Esophagus muscularis mucosa (tissue), 4 donors: ENCODE data around the gene DNAJC5. TPM values are rescaled to one million over a fixed set of nuclear protein-coding genes. Genes with fewer than 3 reads are reported as not detected.

Experiments used
- DNase-seq: peaks from one replicate; pipeline ENCODE4 v3.0.0-alpha.2; 2017; ENCODE audit errors: extremely low spot score
- H3K27ac ChIP-seq, 4 donors: fragments of 200-600 bp; sonication (generic); replicated peaks in 1 of 4; 1 replicate in 3 of 4; 2 replicates in 1 of 4; pipeline ENCODE4 v1.5.1; 2016 to 2019; ENCODE audit warnings: mild to moderate bottlenecking in 1 of 4
- H3K27me3 ChIP-seq, 4 donors: fragments of 200-600 bp; sonication (generic); one replicate each; pipeline versions ENCODE4 v1.5.1 to v1.6.0; 2016 to 2019
- H3K36me3 ChIP-seq, 4 donors: fragments of 200-600 bp; sonication (generic); one replicate each; pipeline ENCODE4 v1.5.1; 2016 to 2019
- H3K4me1 ChIP-seq, 4 donors: fragments of 200-600 bp; sonication (generic); one replicate each; pipeline ENCODE4 v1.5.1; 2016 to 2019
- H3K4me3 ChIP-seq, 4 donors: fragments of 200-600 bp; sonication (generic); 1 replicate in 2 of 4; 2 replicates in 2 of 4; pipeline ENCODE4 v1.5.1; 2016 to 2019; ENCODE audit warnings: mild to moderate bottlenecking in 4 of 4, moderate library complexity in 1 of 4
- H3K9me3 ChIP-seq, 4 donors: fragments of 200-600 bp; sonication (generic); 1 replicate in 3 of 4; 2 replicates in 1 of 4; pipeline ENCODE4 v1.5.1; 2016 to 2019
- CTCF ChIP-seq, 3 experiments: fragments of 200-600 bp in 2 of 3; fragments of 450-650 bp in 1 of 3; sonication (generic) in 2 of 3; IDR thresholded peaks; one replicate each; pipeline ENCODE4 v1.5.1; 2017 to 2019; ENCODE audit warnings: antibody characterized with exemption in 3 of 3, mild to moderate bottlenecking in 2 of 3, moderate library complexity in 1 of 3
- EP300 ChIP-seq: sonication (generic); formaldehyde crosslinking; IDR thresholded peaks from one replicate; pipeline ENCODE4 v1.6.1; 2017; ENCODE audit warnings: antibody characterized with exemption
- POLR2A ChIP-seq: fragments of 450-650 bp; IDR thresholded peaks from one replicate; pipeline ENCODE4 v1.6.1; 2017; ENCODE audit warnings: antibody characterized with exemption, moderate library complexity, mild to moderate bottlenecking, low read depth
- POLR2AphosphoS5 ChIP-seq, 2 donors: sonication (generic); formaldehyde crosslinking; IDR thresholded peaks; one replicate each; pipeline ENCODE4 v1.6.1; 2017; ENCODE audit warnings: antibody characterized with exemption in 2 of 2
- WGBS: methylation state at CpG from one replicate; pipeline ENCODE4 v1.1.5; 2018; 5-methylcytosine and 5-hydroxymethylcytosine counted together
- intact Hi-C: fragments of 100-400 bp; cut with DNase I; formaldehyde crosslinking; loops from one replicate; pipeline ENCODE4 v1.15.1; 2023
- total RNA-seq, 4 donors: library from RNA; depleted of rRNA; stranded (reverse); fragments of >200 nt; gene quantifications; one replicate each; pipeline versions ENCODE4 v1.1.0 to v1.2.1, GENCODE V29; 2016

The DNAJC5 gene
- total RNA-seq, 4 donors from 2014 or later: 39.5 to 64.9 (median 53.1) TPM

GRCh38 chr20:63892402-63892801 lies 2.5 kb upstream of the DNAJC5 start:
- Histone ChIP-seq H3K27ac (no peak overlapping the region), H3K4me1 (peaks cover 19 to 30% (median 30%) of the 10 kb centered on the region in 4 donors), H3K36me3 (peaks cover 19 to 46% (median 45%) of the 10 kb centered on the region in 4 donors), H3K27me3 (no peaks in the 10 kb centered on the region), H3K9me3 (no peaks in the 10 kb centered on the region), H3K4me3 (no peak overlapping the region)
- no peak for DNase-seq
- TF ChIP-seq CTCF (IDR thresholded peaks at IDR 0.05) (no peak), POLR2AphosphoS5 (IDR thresholded peaks at IDR 0.05) (no peak), EP300 (no peak), POLR2A (no peak)
- WGBS: 83% methylated on average over 7 of the region's 7 CpGs
- intact Hi-C loops: no loop called here

- Histone ChIP-seq H3K4me3 (peak overlapping the region; percentile 64 to 83 (median 68)), H3K27me3 (no peaks in the 10 kb centered on the region), H3K36me3 (peaks cover 17 to 35% (median 31%) of the 10 kb centered on the region in 4 donors), H3K4me1 (peaks cover 20 to 46% (median 41%) of the 10 kb centered on the region in 4 donors), H3K27ac (peak overlapping the region; percentile 76 to 86 (median 81)), H3K9me3 (no peaks in the 10 kb centered on the region)
- 39% methylated on average over 4 of the region's 6 CpGs for WGBS
- intact Hi-C loops: no loop called here
- no peak for TF ChIP-seq EP300
- DNase-seq: no peak
These were observed 948 bp upstream of the DNAJC5 start for GRCh38 chr20:63893999-63894357.

GRCh38 chr20:63895202-63895951 lies 451 bp downstream of the DNAJC5 start:
- H3K36me3 ChIP-seq: peaks cover 6 to 21% (median 17%) of the 10 kb centered on the region in 4 donors
- intact Hi-C loops: no loop called here
- H3K27me3 ChIP-seq: no peaks in the 10 kb centered on the region
- peak overlapping the region; percentile 64 to 83 (median 68) for H3K4me3 ChIP-seq
- TF ChIP-seq CTCF (IDR thresholded peaks at IDR 0.05) (no peak), POLR2A (no peak), POLR2AphosphoS5 (IDR thresholded peaks at IDR 0.05) (no peak), EP300 (no peak)
- under 1% methylated on average over 10 of the region's 87 CpGs for WGBS
- no peak for DNase-seq
- H3K9me3 ChIP-seq: no peaks in the 10 kb centered on the region
- peaks cover 24 to 55% (median 48%) of the 10 kb centered on the region in 4 donors for H3K4me1 ChIP-seq
- peak overlapping the region; percentile 76 to 86 (median 80) for H3K27ac ChIP-seq

- Histone ChIP-seq H3K27ac (peak overlapping the region; percentile 76 to 86 (median 80)), H3K9me3 (no peaks in the 10 kb centered on the region), H3K4me1 (peaks cover 24 to 60% (median 53%) of the 10 kb centered on the region in 4 donors), H3K27me3 (no peaks in the 10 kb centered on the region), H3K4me3 (peak overlapping the region; percentile 64 to 83 (median 68)), H3K36me3 (peaks cover 1 to 16% (median 12%) of the 10 kb centered on the region in 4 donors)
- TF ChIP-seq POLR2AphosphoS5 (IDR thresholded peaks at IDR 0.05) (no peak), CTCF (IDR thresholded peaks at IDR 0.05) (no peak), POLR2A (no peak)
- DNase-seq: no peak
- intact Hi-C loops: no loop called here
- 0% methylated on average over 5 of the region's 5 CpGs for WGBS
These were observed 982 bp downstream of the DNAJC5 start for GRCh38 chr20:63895952-63896263.

GRCh38 chr20:63896264-63897105 lies 1.6 kb downstream of the DNAJC5 start:
- peaks cover 0 to 13% (median 6%) of the 10 kb centered on the region in 4 donors for H3K36me3 ChIP-seq
- no peak for TF ChIP-seq POLR2A
- TF ChIP-seq EP300: no peak
- TF ChIP-seq POLR2AphosphoS5 (IDR thresholded peaks at IDR 0.05): no peak
- no peak for TF ChIP-seq CTCF (IDR thresholded peaks at IDR 0.05)
- H3K4me1 ChIP-seq: peaks cover 24 to 66% (median 58%) of the 10 kb centered on the region in 4 donors
- 11% methylated on average over 17 of the region's 18 CpGs for WGBS
- no peaks in the 10 kb centered on the region for H3K27me3 ChIP-seq
- intact Hi-C loops: no loop called here
- H3K9me3 ChIP-seq: no peaks in the 10 kb centered on the region
- peak overlapping the region; percentile 64 to 83 (median 68) for H3K4me3 ChIP-seq
- DNase-seq: no peak
- H3K27ac ChIP-seq: peak overlapping the region; percentile 76 to 86 (median 80)
